Measurements from ENCODE around the gene OGFOD3. TPM values are rescaled to one million over a fixed set of nuclear protein-coding genes. Genes with fewer than 3 reads are reported as not detected.

Gene OGFOD3
- total RNA-seq, 1 experiment from 2014 or later, result 53.6 TPM

- DNase-seq (ENCODE audit: low read depth, low spot score), result peak; percentile 36
- H3K4me1 ChIP-seq (ENCODE audit: control insufficient read depth in 1 of 2, insufficient read depth in 2 of 2, low read length in 2 of 2), result peaks cover 2 to 4% of the 10 kb centered on the region in 2 experiments; a peak in 3 of 4 replicates
- RAD21 ChIA-PET (ENCODE audit: low non-redundant PET in 1 of 2, low total read pairs in 2 of 2, uncharacterized antibody in 2 of 2, unreplicated experiment in 2 of 2), result no interaction called here
- ATAC-seq, result peak; percentile 77
- H3K9me3 ChIP-seq (ENCODE audit: control insufficient read depth in 1 of 2, insufficient read depth in 1 of 2, low read depth in 1 of 2, low read length in 2 of 2), result peaks cover 0 to 3% of the 10 kb centered on the region in 2 experiments; a peak in 1 of 4 replicates
- no peak overlapping the region for H3K9ac ChIP-seq (ENCODE audit: low read length)
- no peak overlapping the region for H3K27ac ChIP-seq (ENCODE audit: low read depth, low read length)
- no peaks in the 10 kb centered on the region for H3K9me2 ChIP-seq (ENCODE audit: insufficient read depth)
- H3K4me3 ChIP-seq (replicated peaks in 1 of 2; ENCODE audit: low read depth in 1 of 2, low read length in 2 of 2), result no peak overlapping the region
- no peaks in the 10 kb centered on the region for H3K36me3 ChIP-seq (ENCODE audit: control insufficient read depth in 1 of 2, insufficient read depth in 2 of 2, low read length in 2 of 2)
- no peaks in the 10 kb centered on the region for H4K20me1 ChIP-seq (ENCODE audit: insufficient read depth)
- no peaks in the 10 kb centered on the region for H3K79me2 ChIP-seq (ENCODE audit: insufficient read depth, low read length)
- H3K4me2 ChIP-seq (ENCODE audit: low read length), result no peak overlapping the region
- intact Hi-C loops (cut with micrococcal nuclease), result no loop called here
- no peak overlapping the region for H2AFZ ChIP-seq (ENCODE audit: low read depth, low read length, poor library complexity, severe bottlenecking)
- H3K27me3 ChIP-seq (ENCODE audit: insufficient read depth, low read length), result no peaks in the 10 kb centered on the region
- BruUV-seq (replicated peaks), result no TSS peak
- CTCF ChIA-PET, result no interaction called here
- TF ChIP-seq CTCF (IDR thresholded peaks at IDR 0.05 in 2 of 3, conservative IDR thresholded peaks at IDR 0.05 in 1 of 3; ENCODE audit: borderline replicate concordance in 1 of 3, insufficient read depth in 1 of 3, low read depth in 2 of 3, low read length in 2 of 3), result peak; percentile 43 to 99 (median 92); a peak in 5 of 6 replicates
- no peak for TF ChIP-seq SIN3A (IDR thresholded peaks at IDR 0.05; ENCODE audit: low read depth)
- POLR2A ChIA-PET, result no interaction called here
These were observed 5.8 kb upstream of the OGFOD3 start for GRCh38 chr17:82424001-82424862.

GRCh38 chr17:82419540-82419939 lies 1.2 kb upstream of the OGFOD3 start:
- TF ChIP-seq ELF1 (IDR thresholded peaks at IDR 0.05; ENCODE audit: borderline replicate concordance, low read depth) (no peak), POLR2A (IDR thresholded peaks at IDR 0.05; ENCODE audit: borderline replicate concordance, extremely low read depth, insufficient read depth, insufficient read length) (no peak), EZH2 (IDR thresholded peaks at IDR 0.05) (no peak), POLR2AphosphoS5 (IDR thresholded peaks at IDR 0.05; ENCODE audit: low read depth, low read length) (no peak), CTCF (IDR thresholded peaks at IDR 0.05 in 2 of 3, conservative IDR thresholded peaks at IDR 0.05 in 1 of 3; ENCODE audit: borderline replicate concordance in 1 of 3, insufficient read depth in 1 of 3, low read depth in 2 of 3, low read length in 2 of 3) (no peak)
- Histone ChIP-seq H3K27ac (ENCODE audit: low read depth, low read length) (no peak overlapping the region), H3K4me2 (ENCODE audit: low read length) (peak overlapping the region; percentile 92), H3K9me3 (ENCODE audit: control insufficient read depth in 1 of 2, insufficient read depth in 1 of 2, low read depth in 1 of 2, low read length in 2 of 2) (peaks cover 0 to 3% of the 10 kb centered on the region in 2 experiments; a peak in 1 of 4 replicates), H2AFZ (ENCODE audit: low read depth, low read length, poor library complexity, severe bottlenecking) (no peak overlapping the region), H3K9me2 (ENCODE audit: insufficient read depth) (no peaks in the 10 kb centered on the region), H3K4me1 (ENCODE audit: control insufficient read depth in 1 of 2, insufficient read depth in 2 of 2, low read length in 2 of 2) (peaks cover 7 to 19% of the 10 kb centered on the region in 2 experiments), H3K36me3 (ENCODE audit: control insufficient read depth in 1 of 2, insufficient read depth in 2 of 2, low read length in 2 of 2) (no peaks in the 10 kb centered on the region), H4K20me1 (ENCODE audit: insufficient read depth) (peaks cover 5% of the 10 kb centered on the region; the same call in 1 of the 2 replicates), H3K9ac (ENCODE audit: low read length) (peak overlapping the region; percentile 75), H3K4me3 (replicated peaks in 1 of 2; ENCODE audit: low read depth in 1 of 2, low read length in 2 of 2) (peak overlapping the region; percentile 65 to 81; a peak in 3 of 4 replicates), H3K79me2 (ENCODE audit: insufficient read depth, low read length) (no peaks in the 10 kb centered on the region), H3K27me3 (ENCODE audit: insufficient read depth, low read length) (no peaks in the 10 kb centered on the region)
- ATAC-seq, result no peak
- CTCF ChIA-PET, result interaction anchor here (1.0 to 1.3 kb wide), 2 partner anchors 119 to 133 kb away, joined by 3 read pairs; no protein-coding TSS in a partner anchor
- no peak for DNase-seq (ENCODE audit: low read depth, low spot score)
- POLR2A ChIA-PET, result no interaction called here
- RAD21 ChIA-PET (ENCODE audit: low non-redundant PET in 1 of 2, low total read pairs in 2 of 2, uncharacterized antibody in 2 of 2, unreplicated experiment in 2 of 2), result no interaction called here
- no TSS peak for BruUV-seq (replicated peaks)
- intact Hi-C loops (cut with micrococcal nuclease), result loop anchor here (10.0 kb wide), 2 partner anchors 135 to 385 kb away; partner anchors contain the start of genes DCXR and RAC3

Measured in HCT116 (cell line).